A549 (cell line): ENCODE data around the gene FOXJ3. TPM values are rescaled to one million over a fixed set of nuclear protein-coding genes. Genes with fewer than 3 reads are reported as not detected.

Source experiments
- ATAC-seq, 2 experiments: fragments of 200-7000 bp in 1 of 2; fragments of >200 bp in 1 of 2; cut with Nextera tagmentation in 1 of 2; cut with Tn5 transposase in 1 of 2; 3 replicates each; pipeline versions ENCODE4 v1.8.0 to v1.9.1; 2018 to 2020; ENCODE audit warnings: mild to moderate bottlenecking in 1 of 2, moderate library complexity in 1 of 2
- CTCF ChIA-PET: fragments of 300-600 bp; sonication (Branson Sonifier 250); formaldehyde crosslinking; extraction: SDS; loops from one replicate; lab custom pipeline; 2021; ENCODE audit warnings: antibody characterized with exemption, inconsistent platforms; lab: Yijun Ruan, JAX
- POLR2A ChIA-PET: fragments of 350-600 bp; formaldehyde crosslinking; extraction: SDS; loops from one replicate; lab custom pipeline; 2021; ENCODE audit warnings: antibody characterized with exemption, inconsistent platforms; lab: Yijun Ruan, JAX
- DNase-seq, 2 experiments: peaks; one replicate each; pipeline versions ENCODE4 v3.0.0 to v3.0.0-alpha.2; 2011 to 2016; ENCODE audit warnings: low read depth in 1 of 2, low spot score in 1 of 2
- FAIRE-seq: peaks from 2 replicates; lab custom pipeline; 2011; peaks lifted over from hg19 to GRCh38; lab: Jason Lieb, UNC
- H3K27ac ChIP-seq, 2 experiments: fragments of >200 bp; sonication (Bioruptor Twin); formaldehyde crosslinking; 3 replicates each; pipeline ENCODE4 v1.5.1; 2016 to 2017
- H3K4me1 ChIP-seq: fragments of >200 bp; sonication (Bioruptor Twin); formaldehyde crosslinking; 3 replicates; pipeline ENCODE4 v1.6.1; 2016
- H3K4me2 ChIP-seq: fragments of >200 bp; sonication (Bioruptor Twin); formaldehyde crosslinking; 3 replicates; pipeline ENCODE4 v1.6.1; 2016
- H3K4me3 ChIP-seq: fragments of >200 bp; sonication (Bioruptor Twin); formaldehyde crosslinking; 3 replicates; pipeline ENCODE4 v1.5.1; 2016
- H3K9me3 ChIP-seq: fragments of >200 bp; sonication (Bioruptor Twin); formaldehyde crosslinking; 3 replicates; pipeline ENCODE4 v1.6.1; 2016
- BHLHE40 ChIP-seq: IDR thresholded peaks from 2 replicates; pipeline ENCODE4 v1.6.1; 2012; ENCODE audit warnings: low read depth, low read length, inconsistent platforms
- CBX2 ChIP-seq: fragments of 200-600 bp; sonication (generic); IDR thresholded peaks from 2 replicates; pipeline ENCODE4 v1.6.1; 2016; ENCODE audit warnings: low read depth, mild to moderate bottlenecking, borderline replicate concordance
- CBX8 ChIP-seq: fragments of 200-600 bp; sonication (generic); IDR thresholded peaks from 2 replicates; pipeline ENCODE4 v1.6.1; 2016
- CEBPB ChIP-seq, 2 experiments: fragments of >200 bp in 1 of 2; sonication (Bioruptor Twin) in 1 of 2; formaldehyde crosslinking in 1 of 2; IDR thresholded peaks; 2 replicates each; pipeline ENCODE4 v1.6.1; 2012 to 2016
- CHD2 ChIP-seq: fragments of 150-350 bp; IDR thresholded peaks from 2 replicates; pipeline ENCODE4 v1.6.1; 2014; ENCODE audit warnings: low read length; ENCODE audit not compliant: partially characterized antibody
- FOSB ChIP-seq: fragments of 250-450 bp; sonication (Bioruptor Pico); IDR thresholded peaks from 2 replicates; pipeline ENCODE4 v1.5.0; 2020; ENCODE audit warnings: mild to moderate bottlenecking, moderate library complexity
- FOSL2 ChIP-seq, 2 experiments: fragments of 450-650 bp in 1 of 2; fragments of >200 bp in 1 of 2; sonication (Bioruptor Twin) in 1 of 2; formaldehyde crosslinking; IDR thresholded peaks; 2 replicates each; pipeline versions ENCODE4 v1.5.0 to v1.6.1; 2016 to 2020; ENCODE audit warnings: mild to moderate bottlenecking in 1 of 2, moderate library complexity in 1 of 2
- FOXS1 ChIP-seq: fragments of 250-450 bp; sonication (Bioruptor Pico); IDR thresholded peaks from 2 replicates; pipeline ENCODE4 v1.5.0; 2020; ENCODE audit warnings: mild to moderate bottlenecking, moderate library complexity
- GATA3 ChIP-seq: IDR thresholded peaks from 2 replicates; pipeline ENCODE4 v1.6.1; 2012; ENCODE audit warnings: borderline replicate concordance
- HDAC2 ChIP-seq: fragments of 200-600 bp; sonication (generic); IDR thresholded peaks from 2 replicates; pipeline ENCODE4 v1.6.1; 2016
- HEYL ChIP-seq: fragments of 250-450 bp; sonication (Bioruptor Pico); IDR thresholded peaks from 2 replicates; pipeline ENCODE4 v1.8.0; 2021; ENCODE audit warnings: mild to moderate bottlenecking, moderate library complexity
- HOXA7 ChIP-seq: fragments of 250-450 bp; sonication (Bioruptor Pico); IDR thresholded peaks from 2 replicates; pipeline ENCODE4 v1.5.0; 2020; ENCODE audit warnings: mild to moderate bottlenecking, moderate library complexity
- HOXB5 ChIP-seq: fragments of 250-450 bp; sonication (Bioruptor Pico); IDR thresholded peaks from 2 replicates; pipeline ENCODE4 v1.5.0; 2020; ENCODE audit warnings: mild to moderate bottlenecking, moderate library complexity
- JUN ChIP-seq, 2 experiments: fragments of >200 bp; sonication (Bioruptor Twin); formaldehyde crosslinking; IDR thresholded peaks; 2 replicates in 1 of 2; 3 replicates in 1 of 2; pipeline ENCODE4 v1.6.1; 2016 to 2017
- JUNB ChIP-seq: fragments of >200 bp; sonication (Bioruptor Twin); formaldehyde crosslinking; IDR thresholded peaks from 2 replicates; pipeline ENCODE4 v1.6.1; 2016
- KDM5A ChIP-seq: fragments of 200-600 bp; sonication (generic); IDR thresholded peaks from 2 replicates; pipeline ENCODE4 v1.6.1; 2016; ENCODE audit warnings: antibody characterized with exemption, mild to moderate bottlenecking
- MAFK ChIP-seq: fragments of 450-650 bp; IDR thresholded peaks from 2 replicates; pipeline ENCODE4 v1.6.1; 2014; ENCODE audit not compliant: partially characterized antibody
- MAZ ChIP-seq: fragments of 150-350 bp; IDR thresholded peaks from 2 replicates; pipeline ENCODE4 v1.6.1; 2014; ENCODE audit warnings: antibody characterized with exemption, low read depth, low read length, borderline replicate concordance
- MYC ChIP-seq: IDR thresholded peaks from 2 replicates; pipeline ENCODE4 v1.6.1; 2012; ENCODE audit warnings: mild to moderate bottlenecking, inconsistent platforms, low read length, improper control_type of control experiment, borderline replicate concordance
- NR3C1 ChIP-seq: fragments of >200 bp; sonication (Bioruptor Twin); formaldehyde crosslinking; IDR thresholded peaks from 3 replicates; pipeline ENCODE4 v1.6.1; 2017
- PHF8 ChIP-seq: fragments of 200-600 bp; sonication (generic); IDR thresholded peaks from 2 replicates; pipeline ENCODE4 v1.6.1; 2016; ENCODE audit warnings: low read depth, mild to moderate bottlenecking, antibody characterized with exemption, moderate library complexity, borderline replicate concordance
- RARB ChIP-seq: fragments of 250-450 bp; sonication (Bioruptor Pico); IDR thresholded peaks from 2 replicates; pipeline ENCODE4 v1.8.0; 2021; ENCODE audit warnings: mild to moderate bottlenecking, moderate library complexity
- RCOR1 ChIP-seq: fragments of 150-350 bp; IDR thresholded peaks from 2 replicates; pipeline ENCODE4 v1.6.1; 2014; ENCODE audit warnings: antibody characterized with exemption, low read length, low read depth
- RNF2 ChIP-seq: fragments of 200-600 bp; sonication (generic); IDR thresholded peaks from 2 replicates; pipeline ENCODE4 v1.6.1; 2016; ENCODE audit warnings: low read depth, mild to moderate bottlenecking, antibody characterized with exemption, moderate library complexity, borderline replicate concordance
- SMC3 ChIP-seq: fragments of >200 bp; sonication (Bioruptor Twin); formaldehyde crosslinking; IDR thresholded peaks from 3 replicates; pipeline ENCODE4 v1.6.1; 2018; ENCODE audit warnings: inconsistent platforms
- SREBF2 ChIP-seq: fragments of 450-650 bp; IDR thresholded peaks from 2 replicates; pipeline ENCODE4 v1.6.1; 2014; ENCODE audit warnings: mild to moderate bottlenecking, moderate library complexity
- ZNF302 ChIP-seq: fragments of 250-450 bp; sonication (Bioruptor Pico); IDR thresholded peaks from 2 replicates; pipeline ENCODE4 v1.9.0; 2021; ENCODE audit warnings: inconsistent platforms, mild to moderate bottlenecking, moderate library complexity
- ZSCAN20 ChIP-seq: fragments of 250-450 bp; sonication (Bioruptor Pico); IDR thresholded peaks from 2 replicates; pipeline ENCODE4 v1.8.0; 2022; ENCODE audit warnings: mild to moderate bottlenecking, moderate library complexity
- WGBS: methylation state at CpG from one replicate; pipeline ENCODE4 v1.1.6; 2017; ENCODE audit errors: missing lambda C conversion rate; 5-methylcytosine and 5-hydroxymethylcytosine counted together
- polyA plus RNA-seq, 4 experiments: library from polyadenylated mRNA; depleted of rRNA in 3 of 4; stranded (reverse); fragments of >200 nt; fragmentation: RNase III in 1 of 4; extraction: RNeasy Plus Mini Kit Qiagen cat#74134 plus additional on column Dnase treatment in 1 of 4; gene quantifications; 2 replicates in 3 of 4; 3 replicates in 1 of 4; pipeline ENCODE4 v1.2.3, GENCODE V29; 2011 to 2017
- TF ChIP-seq, protein P1 (sequence below): fragments of 200-600 bp; sonication (generic); IDR thresholded peaks from 2 replicates; pipeline ENCODE4 v1.6.1; 2016; ENCODE audit warnings: antibody characterized with exemption, mild to moderate bottlenecking, moderate library complexity
- TF ChIP-seq, protein P2 (sequence below): IDR thresholded peaks from 2 replicates; pipeline ENCODE4 v1.6.1; 2012
- TF ChIP-seq, protein P3 (sequence below): fragments of 250-450 bp; sonication (Bioruptor Pico); IDR thresholded peaks from 2 replicates; pipeline ENCODE4 v1.5.0; 2020; ENCODE audit warnings: low read depth, mild to moderate bottlenecking, moderate library complexity
- TF ChIP-seq, protein P4 (sequence below): fragments of >200 bp; sonication (Bioruptor Twin); formaldehyde crosslinking; IDR thresholded peaks from 3 replicates; pipeline ENCODE4 v1.6.1; 2016
- TF ChIP-seq, protein P5 (sequence below): fragments of 450-650 bp; IDR thresholded peaks from 2 replicates; pipeline ENCODE4 v1.6.1; 2014; ENCODE audit warnings: antibody characterized with exemption

The FOXJ3 gene
- polyA plus RNA-seq, 2 of the 4 experiments (the other 2 are of a cell fraction), result 16.8 to 45.0 TPM

DNA sequence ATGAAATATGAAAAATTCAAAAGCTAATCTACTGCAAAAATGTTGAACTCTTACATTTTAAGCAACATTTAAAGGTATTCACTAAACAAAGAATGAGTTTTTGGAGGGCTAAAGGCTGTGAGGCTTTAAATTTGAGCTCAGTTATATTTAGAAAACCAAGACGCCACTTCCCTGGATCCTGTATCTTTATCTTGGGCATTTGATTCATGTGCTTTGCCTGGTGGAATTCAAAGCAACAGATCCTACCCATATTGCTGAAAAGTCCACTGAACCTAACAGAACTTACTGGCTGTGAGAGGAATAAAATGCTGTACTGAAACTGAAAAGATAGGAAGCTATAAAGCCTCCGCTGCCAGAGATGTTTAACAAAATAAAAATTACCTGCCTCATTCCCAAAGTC is 14.3 kb downstream of the FOXJ3 start:
- Histone ChIP-seq H3K9me3 (no peaks in the 10 kb centered on the region), H3K27ac (no peak overlapping the region), H3K4me3 (no peak overlapping the region), H3K4me2 (no peak overlapping the region; the same call in 2 of the 3 replicates), H3K4me1 (peaks cover 66% of the 10 kb centered on the region)
- CTCF ChIA-PET, result interaction anchor here (0.8 kb wide), 1 partner anchor 147 kb away, joined by 3 read pairs; no protein-coding TSS in a partner anchor
- DNase-seq, result no peak
- no peak for FAIRE-seq
- no peak for ATAC-seq
- TF ChIP-seq CEBPB (IDR thresholded peaks at IDR 0.05) (no peak), RCOR1 (no peak), BHLHE40 (no peak), HOXB5 (no peak), MAFK (no peak), RNF2 (no peak), HEYL (no peak), MYC (no peak), CBX8 (no peak), JUNB (no peak), NR3C1 (no peak), ZNF302 (CRISPR knock-in tag) (no peak), MAZ (no peak), HOXA7 (CRISPR knock-in tag) (no peak), KDM5A (no peak)
- TF ChIP-seq, protein P1, sequence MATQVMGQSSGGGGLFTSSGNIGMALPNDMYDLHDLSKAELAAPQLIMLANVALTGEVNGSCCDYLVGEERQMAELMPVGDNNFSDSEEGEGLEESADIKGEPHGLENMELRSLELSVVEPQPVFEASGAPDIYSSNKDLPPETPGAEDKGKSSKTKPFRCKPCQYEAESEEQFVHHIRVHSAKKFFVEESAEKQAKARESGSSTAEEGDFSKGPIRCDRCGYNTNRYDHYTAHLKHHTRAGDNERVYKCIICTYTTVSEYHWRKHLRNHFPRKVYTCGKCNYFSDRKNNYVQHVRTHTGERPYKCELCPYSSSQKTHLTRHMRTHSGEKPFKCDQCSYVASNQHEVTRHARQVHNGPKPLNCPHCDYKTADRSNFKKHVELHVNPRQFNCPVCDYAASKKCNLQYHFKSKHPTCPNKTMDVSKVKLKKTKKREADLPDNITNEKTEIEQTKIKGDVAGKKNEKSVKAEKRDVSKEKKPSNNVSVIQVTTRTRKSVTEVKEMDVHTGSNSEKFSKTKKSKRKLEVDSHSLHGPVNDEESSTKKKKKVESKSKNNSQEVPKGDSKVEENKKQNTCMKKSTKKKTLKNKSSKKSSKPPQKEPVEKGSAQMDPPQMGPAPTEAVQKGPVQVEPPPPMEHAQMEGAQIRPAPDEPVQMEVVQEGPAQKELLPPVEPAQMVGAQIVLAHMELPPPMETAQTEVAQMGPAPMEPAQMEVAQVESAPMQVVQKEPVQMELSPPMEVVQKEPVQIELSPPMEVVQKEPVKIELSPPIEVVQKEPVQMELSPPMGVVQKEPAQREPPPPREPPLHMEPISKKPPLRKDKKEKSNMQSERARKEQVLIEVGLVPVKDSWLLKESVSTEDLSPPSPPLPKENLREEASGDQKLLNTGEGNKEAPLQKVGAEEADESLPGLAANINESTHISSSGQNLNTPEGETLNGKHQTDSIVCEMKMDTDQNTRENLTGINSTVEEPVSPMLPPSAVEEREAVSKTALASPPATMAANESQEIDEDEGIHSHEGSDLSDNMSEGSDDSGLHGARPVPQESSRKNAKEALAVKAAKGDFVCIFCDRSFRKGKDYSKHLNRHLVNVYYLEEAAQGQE, result no peak
- TF ChIP-seq, protein P2, sequence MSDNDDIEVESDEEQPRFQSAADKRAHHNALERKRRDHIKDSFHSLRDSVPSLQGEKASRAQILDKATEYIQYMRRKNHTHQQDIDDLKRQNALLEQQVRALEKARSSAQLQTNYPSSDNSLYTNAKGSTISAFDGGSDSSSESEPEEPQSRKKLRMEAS, result no peak
- TF ChIP-seq, protein P3, sequence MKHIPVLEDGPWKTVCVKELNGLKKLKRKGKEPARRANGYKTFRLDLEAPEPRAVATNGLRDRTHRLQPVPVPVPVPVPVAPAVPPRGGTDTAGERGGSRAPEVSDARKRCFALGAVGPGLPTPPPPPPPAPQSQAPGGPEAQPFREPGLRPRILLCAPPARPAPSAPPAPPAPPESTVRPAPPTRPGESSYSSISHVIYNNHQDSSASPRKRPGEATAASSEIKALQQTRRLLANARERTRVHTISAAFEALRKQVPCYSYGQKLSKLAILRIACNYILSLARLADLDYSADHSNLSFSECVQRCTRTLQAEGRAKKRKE (CRISPR knock-in tag), result no peak
- POLR2A ChIA-PET, result interaction anchor here (0.6 kb wide), 1 partner anchor 13 kb away, joined by 4 read pairs; no protein-coding TSS in a partner anchor
- WGBS, result 89% methylated on average over 2 of the region's 2 CpGs

DNA sequence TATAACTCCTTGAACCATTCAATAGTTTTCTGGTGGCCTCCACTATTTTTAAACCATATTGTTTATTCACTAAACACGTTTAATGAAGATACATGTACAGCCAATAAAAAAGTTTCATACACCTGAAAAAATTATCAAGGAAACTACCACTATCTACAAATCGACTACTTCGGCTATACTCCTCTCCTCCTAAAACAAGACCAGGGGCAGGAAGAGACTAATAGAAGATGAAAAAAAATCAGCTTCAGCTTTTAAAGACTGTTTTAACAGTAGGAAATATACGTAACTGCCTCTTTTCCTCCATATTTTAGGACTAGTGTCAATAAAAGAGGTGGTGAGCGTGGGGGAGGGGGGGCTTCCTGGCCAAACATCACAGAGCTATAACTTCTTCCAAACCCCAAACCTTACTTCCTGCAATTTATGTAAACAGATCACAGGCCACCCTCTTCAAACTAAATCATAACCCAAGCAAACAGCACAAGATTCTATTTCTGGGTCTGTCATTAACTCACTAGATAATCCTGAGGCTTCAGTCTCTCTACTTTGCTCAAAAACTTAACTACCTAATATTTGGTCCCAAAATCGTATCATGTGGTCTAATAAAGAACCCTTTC is 15.1 kb downstream of the FOXJ3 start:
- WGBS, result 73% methylated on average over 6 of the region's 6 CpGs
- CTCF ChIA-PET, result interaction anchor here (0.8 kb wide), 1 partner anchor 146 kb away, joined by 3 read pairs; no protein-coding TSS in a partner anchor

More for the DNA sequence above, 15.1 kb downstream of the FOXJ3 start:
- POLR2A ChIA-PET, result no interaction called here
- DNase-seq, result no peak
- ATAC-seq, result no peak
- Histone ChIP-seq H3K27ac (no peak overlapping the region), H3K4me2 (peak overlapping the region; percentile 42), H3K4me3 (no peak overlapping the region), H3K9me3 (no peaks in the 10 kb centered on the region)
- no peak for FAIRE-seq
- TF ChIP-seq SREBF2 (no peak), FOSL2 (IDR thresholded peaks at IDR 0.05) (no peak), FOSL2 (CRISPR knock-in tag; IDR thresholded peaks at IDR 0.05) (no peak), CHD2 (no peak), GATA3 (no peak), CBX2 (no peak), ZSCAN20 (CRISPR knock-in tag) (no peak), HDAC2 (no peak), JUN (IDR thresholded peaks at IDR 0.05) (no peak), RARB (CRISPR knock-in tag) (no peak), PHF8 (no peak), BHLHE40 (no peak), FOXS1 (CRISPR knock-in tag) (no peak), SMC3 (no peak), HOXB5 (no peak), FOSB (CRISPR knock-in tag) (no peak), JUNB (no peak)
- TF ChIP-seq, protein P4, sequence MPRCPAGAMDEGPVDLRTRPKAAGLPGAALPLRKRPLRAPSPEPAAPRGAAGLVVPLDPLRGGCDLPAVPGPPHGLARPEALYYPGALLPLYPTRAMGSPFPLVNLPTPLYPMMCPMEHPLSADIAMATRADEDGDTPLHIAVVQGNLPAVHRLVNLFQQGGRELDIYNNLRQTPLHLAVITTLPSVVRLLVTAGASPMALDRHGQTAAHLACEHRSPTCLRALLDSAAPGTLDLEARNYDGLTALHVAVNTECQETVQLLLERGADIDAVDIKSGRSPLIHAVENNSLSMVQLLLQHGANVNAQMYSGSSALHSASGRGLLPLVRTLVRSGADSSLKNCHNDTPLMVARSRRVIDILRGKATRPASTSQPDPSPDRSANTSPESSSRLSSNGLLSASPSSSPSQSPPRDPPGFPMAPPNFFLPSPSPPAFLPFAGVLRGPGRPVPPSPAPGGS, result no peak
- TF ChIP-seq, protein P5, sequence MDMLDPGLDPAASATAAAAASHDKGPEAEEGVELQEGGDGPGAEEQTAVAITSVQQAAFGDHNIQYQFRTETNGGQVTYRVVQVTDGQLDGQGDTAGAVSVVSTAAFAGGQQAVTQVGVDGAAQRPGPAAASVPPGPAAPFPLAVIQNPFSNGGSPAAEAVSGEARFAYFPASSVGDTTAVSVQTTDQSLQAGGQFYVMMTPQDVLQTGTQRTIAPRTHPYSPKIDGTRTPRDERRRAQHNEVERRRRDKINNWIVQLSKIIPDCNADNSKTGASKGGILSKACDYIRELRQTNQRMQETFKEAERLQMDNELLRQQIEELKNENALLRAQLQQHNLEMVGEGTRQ, result no peak
- TF ChIP-seq, all 56 proteins: peak for 0
- peaks cover 67% of the 10 kb centered on the region for H3K4me1 ChIP-seq
